GM06990 (cell line): ENCODE measurements around the gene C1orf50.
"Not testable (repeated sequence)": the region's sequence is repeated elsewhere in the genome, so short reads cannot be mapped to it uniquely, and the experiment has no call there.

Experiments
- DNase-seq: peaks from one replicate; pipeline ENCODE4 v3.0.0-alpha.2; 2011; ENCODE audit not compliant: insufficient read length; ENCODE audit errors: extremely low read depth
- H3K27me3 ChIP-seq: replicated peaks from 2 replicates; pipeline ENCODE4 v1.6.0; 2011; ENCODE audit warnings: low read length; ENCODE audit not compliant: control insufficient read depth, insufficient read depth
- H3K36me3 ChIP-seq: 2 replicates; pipeline ENCODE4 v1.5.1; 2011; ENCODE audit warnings: low read length; ENCODE audit not compliant: control insufficient read depth, insufficient read depth
- H3K4me3 ChIP-seq: replicated peaks from 2 replicates; pipeline ENCODE4 v1.5.1; 2011; ENCODE audit warnings: low read depth, mild to moderate bottlenecking, control low read depth, low read length
- TF ChIP-seq, protein P1 (sequence below): IDR thresholded peaks from 2 replicates; pipeline ENCODE4 v1.5.1; 2011; ENCODE audit warnings: low read length, control low read depth, mild to moderate bottlenecking, inconsistent platforms; ENCODE audit not compliant: insufficient read depth, poor library complexity, severe bottlenecking

C1orf50 gene

GRCh38 chr1:42806171-42806570, 39.1 kb downstream of the C1orf50 start:
- Histone ChIP-seq H3K27me3 (no peaks in the 10 kb centered on the region), H3K4me3 (no peak overlapping the region), H3K36me3 (no peaks in the 10 kb centered on the region)
- no peak for DNase-seq
- TF ChIP-seq, protein P1, sequence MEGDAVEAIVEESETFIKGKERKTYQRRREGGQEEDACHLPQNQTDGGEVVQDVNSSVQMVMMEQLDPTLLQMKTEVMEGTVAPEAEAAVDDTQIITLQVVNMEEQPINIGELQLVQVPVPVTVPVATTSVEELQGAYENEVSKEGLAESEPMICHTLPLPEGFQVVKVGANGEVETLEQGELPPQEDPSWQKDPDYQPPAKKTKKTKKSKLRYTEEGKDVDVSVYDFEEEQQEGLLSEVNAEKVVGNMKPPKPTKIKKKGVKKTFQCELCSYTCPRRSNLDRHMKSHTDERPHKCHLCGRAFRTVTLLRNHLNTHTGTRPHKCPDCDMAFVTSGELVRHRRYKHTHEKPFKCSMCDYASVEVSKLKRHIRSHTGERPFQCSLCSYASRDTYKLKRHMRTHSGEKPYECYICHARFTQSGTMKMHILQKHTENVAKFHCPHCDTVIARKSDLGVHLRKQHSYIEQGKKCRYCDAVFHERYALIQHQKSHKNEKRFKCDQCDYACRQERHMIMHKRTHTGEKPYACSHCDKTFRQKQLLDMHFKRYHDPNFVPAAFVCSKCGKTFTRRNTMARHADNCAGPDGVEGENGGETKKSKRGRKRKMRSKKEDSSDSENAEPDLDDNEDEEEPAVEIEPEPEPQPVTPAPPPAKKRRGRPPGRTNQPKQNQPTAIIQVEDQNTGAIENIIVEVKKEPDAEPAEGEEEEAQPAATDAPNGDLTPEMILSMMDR, result no peak

- H3K36me3 ChIP-seq, result no peaks in the 10 kb centered on the region
- TF ChIP-seq, protein P1, result no peak
- no peak overlapping the region for H3K4me3 ChIP-seq
- no peaks in the 10 kb centered on the region for H3K27me3 ChIP-seq
- no peak for DNase-seq
Measured at GRCh38 chr1:42806593-42806992, 39.5 kb downstream of the C1orf50 start.

DNA sequence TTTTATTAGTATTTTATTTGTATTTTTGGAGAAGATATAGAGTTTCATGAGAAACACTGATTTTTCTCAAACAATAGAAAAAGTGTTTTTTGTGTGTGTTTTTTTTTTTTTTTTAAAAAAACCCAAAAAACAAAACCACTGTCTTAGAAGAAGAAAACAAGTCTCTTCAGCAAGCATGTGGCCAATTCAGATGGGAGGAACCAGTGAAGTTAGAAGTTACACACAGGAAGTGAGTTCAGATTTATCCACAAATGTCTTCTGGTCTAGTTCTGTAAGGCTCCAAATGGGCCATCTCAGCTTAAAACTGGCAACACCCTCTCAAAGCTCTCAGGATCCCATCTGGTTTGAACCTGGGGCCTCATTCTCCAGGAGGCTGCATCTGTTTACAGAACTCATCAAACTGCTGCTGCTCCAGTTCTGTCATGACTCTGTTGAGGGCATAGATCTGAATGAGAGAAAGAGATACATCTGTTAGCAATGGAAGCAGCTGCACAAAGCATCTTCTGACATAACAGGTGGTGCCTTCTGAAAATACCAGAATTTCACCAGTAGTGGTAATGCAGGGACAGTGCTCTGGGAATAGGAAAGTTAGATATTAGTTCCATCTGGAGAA, 40.1 kb downstream of the C1orf50 start:
- no peak for DNase-seq
- TF ChIP-seq, protein P1, result no peak
- H3K27me3 ChIP-seq, result no peaks in the 10 kb centered on the region
- H3K36me3 ChIP-seq, result no peaks in the 10 kb centered on the region
- H3K4me3 ChIP-seq, result no peak overlapping the region

DNA sequence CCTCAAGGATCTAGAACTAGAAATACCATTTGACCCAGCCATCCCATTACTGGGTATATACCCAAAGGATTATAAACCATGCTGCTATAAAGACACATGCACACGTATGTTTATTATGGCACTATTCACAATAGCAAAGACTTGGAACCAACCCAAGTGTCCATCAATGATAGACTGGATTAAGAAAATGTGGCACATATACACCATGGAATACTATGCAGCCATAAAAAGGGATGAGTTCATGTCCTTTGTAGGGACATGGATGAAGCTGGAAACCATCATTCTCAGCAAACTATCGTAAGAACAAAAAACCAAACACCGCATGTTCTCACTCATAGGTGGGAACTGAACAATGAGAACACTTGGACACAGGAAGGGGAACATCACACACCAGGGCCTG, 47.8 kb downstream of the C1orf50 start:
- not testable (repeated sequence) for H3K4me3 ChIP-seq, H3K27me3 ChIP-seq, H3K36me3 ChIP-seq, DNase-seq

GRCh38 chr1:42815941-42816584, 49.0 kb downstream of the C1orf50 start:
- TF ChIP-seq, protein P1, result no peak
- peak; percentile 10 for DNase-seq
- Histone ChIP-seq H3K4me3 (peak overlapping the region; percentile 76), H3K27me3 (no peaks in the 10 kb centered on the region), H3K36me3 (no peaks in the 10 kb centered on the region)

- peak within 1 kb of the TSS; percentile 76 for H3K4me3 ChIP-seq
- H3K27me3 ChIP-seq, result no peaks in the 10 kb centered on the region
- peak; percentile 89 for DNase-seq
- TF ChIP-seq, protein P1, result peak; percentile 15
- no peaks in the 10 kb centered on the region for H3K36me3 ChIP-seq
Measured at GRCh38 chr1:42816585-42817439, 49.8 kb downstream of the C1orf50 start, which contains the start of the genes ERMAP and SVBP. Gene ERMAP, plus strand, starts transcription at chr1:42817122. Its CDS starts 13,327 bp downstream, at chr1:42830449. Gene SVBP, minus strand, starts transcription at chr1:42817397. Its CDS starts 853 bp downstream, at chr1:42816544.
